B cell (primary cell): ENCODE data around the gene GLCE. TPM values are rescaled to one million over a fixed set of nuclear protein-coding genes. Genes with fewer than 3 reads are reported as not detected.

Experiments
- ATAC-seq: fragments of 200-7000 bp; cut with Tn5 transposase; one replicate; pipeline ENCODE4 v1.10.0; 2021; ENCODE audit warnings: low read depth, mild to moderate bottlenecking, moderate number of reproducible peaks, moderate library complexity
- CTCF ChIA-PET: fragments of 350-600 bp; sonication (Branson Sonifier 250); formaldehyde crosslinking; loops from one replicate; lab custom pipeline; 2021; ENCODE audit warnings: antibody characterized with exemption, inconsistent platforms; lab: Charles Lee
- POLR2A ChIA-PET: fragments of 350-600 bp; sonication (Branson Sonifier 250); formaldehyde crosslinking; loops from one replicate; lab custom pipeline; 2021; ENCODE audit warnings: antibody characterized with exemption; lab: Charles Lee
- DNase-seq: peaks from one replicate; pipeline ENCODE4 v3.0.0; 2013
- H2AFZ ChIP-seq: 2 replicates; pipeline ENCODE4 v1.6.1; 2012; ENCODE audit warnings: mild to moderate bottlenecking, low read depth, low read length; ENCODE audit not compliant: insufficient read depth, poor library complexity, severe bottlenecking
- H3K27ac ChIP-seq, 2 donors: 1 replicate in 1 of 2; 2 replicates in 1 of 2; pipeline ENCODE4 v1.5.1; 2012 to 2013; ENCODE audit warnings: low read length in 2 of 2, mild to moderate bottlenecking in 2 of 2, moderate library complexity in 1 of 2
- H3K27me3 ChIP-seq, 4 experiments: fragments of 200-600 bp in 1 of 4; sonication (generic) in 1 of 4; replicated peaks in 1 of 4; 1 replicate in 2 of 4; 2 replicates in 2 of 4; pipeline versions ENCODE4 v1.6.1 to v1.7.0; 2013 to 2016; ENCODE audit warnings: low read length in 3 of 4, mild to moderate bottlenecking in 2 of 4, mixed read lengths in 1 of 4, moderate library complexity in 1 of 4; ENCODE audit not compliant: insufficient read depth in 4 of 4, control insufficient read depth in 3 of 4; ENCODE audit errors: control extremely low read depth in 1 of 4
- H3K36me3 ChIP-seq, 2 experiments: replicated peaks in 1 of 2; 1 replicate in 1 of 2; 2 replicates in 1 of 2; pipeline versions ENCODE4 v1.6.1 to v1.7.1; 2013; ENCODE audit warnings: low read length in 1 of 2; ENCODE audit not compliant: insufficient read depth in 2 of 2, control insufficient read depth in 1 of 2; ENCODE audit errors: control extremely low read depth in 1 of 2, extremely low read depth in 1 of 2
- H3K4me1 ChIP-seq, 2 donors: fragments of 200-600 bp in 1 of 2; sonication (generic) in 1 of 2; 1 replicate in 1 of 2; 2 replicates in 1 of 2; pipeline versions ENCODE4 v1.5.1 to v1.6.1; 2013 to 2017; ENCODE audit warnings: low read length in 2 of 2; ENCODE audit not compliant: control insufficient read depth in 2 of 2, insufficient read depth in 2 of 2
- H3K4me2 ChIP-seq: replicated peaks from 2 replicates; pipeline ENCODE3; 2012; ENCODE audit warnings: mild to moderate bottlenecking, low read depth, low read length; ENCODE audit not compliant: poor library complexity, severe bottlenecking
- H3K4me3 ChIP-seq, 5 experiments: fragments of 200-600 bp in 1 of 5; sonication (generic) in 1 of 5; 1 replicate in 3 of 5; 2 replicates in 2 of 5; pipeline versions ENCODE4 v1.5.1 to v1.7.0; 2011 to 2016; ENCODE audit warnings: low read length in 4 of 5, mild to moderate bottlenecking in 4 of 5, low read depth in 2 of 5, control low read depth in 1 of 5, moderate library complexity in 1 of 5; ENCODE audit not compliant: insufficient read depth in 1 of 5; ENCODE audit errors: control extremely low read depth in 1 of 5, extremely low read depth in 1 of 5
- H3K79me2 ChIP-seq: fragments of 200-600 bp; sonication (generic); one replicate; pipeline ENCODE4 v1.6.0; 2016; ENCODE audit warnings: low read length; ENCODE audit not compliant: control insufficient read depth, insufficient read depth
- H3K9ac ChIP-seq: fragments of 200-600 bp; sonication (generic); 2 replicates; pipeline ENCODE4 v1.6.1; 2017; ENCODE audit warnings: mild to moderate bottlenecking, low read length, moderate library complexity
- H3K9me3 ChIP-seq, 3 donors: one replicate each; pipeline versions ENCODE4 v1.6.1 to v1.7.1; 2013; ENCODE audit warnings: low read length in 2 of 3; ENCODE audit not compliant: control insufficient read depth in 2 of 3, insufficient read depth in 1 of 3; ENCODE audit errors: control extremely low read depth in 1 of 3
- H4K20me1 ChIP-seq: 2 replicates; pipeline ENCODE4 v1.6.0; 2012; ENCODE audit warnings: mild to moderate bottlenecking, low read length; ENCODE audit not compliant: insufficient read depth, control insufficient read depth, poor library complexity, severe bottlenecking
- H3K27ac Mint-ChIP-seq: one replicate; pipeline ENCODE4 v1.8.0; 2021; ENCODE audit warnings: mixed read lengths
- H3K27me3 Mint-ChIP-seq: one replicate; pipeline ENCODE4 v1.8.0; 2021; ENCODE audit warnings: mixed read lengths
- H3K4me1 Mint-ChIP-seq: one replicate; pipeline ENCODE4 v1.8.0; 2021; ENCODE audit warnings: mixed read lengths
- H3K4me3 Mint-ChIP-seq: one replicate; pipeline ENCODE4 v1.8.0; 2021; ENCODE audit warnings: mixed read lengths
- H3K9me3 Mint-ChIP-seq: one replicate; pipeline ENCODE4 v1.8.0; 2022; ENCODE audit warnings: mixed read lengths; ENCODE audit not compliant: insufficient read depth
- CTCF ChIP-seq: fragments of 200-600 bp; IDR thresholded peaks from one replicate; pipeline ENCODE4 v1.8.0; 2022; ENCODE audit warnings: antibody characterized with exemption, mild to moderate bottlenecking
- EZH2 ChIP-seq: IDR thresholded peaks from 2 replicates; pipeline ENCODE4 v1.6.1; 2012; ENCODE audit warnings: borderline replicate concordance, low read depth, mild to moderate bottlenecking, moderate library complexity, low read length; ENCODE audit not compliant: insufficient read depth, poor library complexity, severe bottlenecking
- WGBS: methylation state at CpG from one replicate; pipeline ENCODE4 v1.1.5; 2013; ENCODE audit warnings: missing lambda C conversion rate; ENCODE audit not compliant: insufficient coverage; 5-methylcytosine and 5-hydroxymethylcytosine counted together
- intact Hi-C: fragments of 100-400 bp; cut with micrococcal nuclease; formaldehyde crosslinking; loops from one replicate; pipeline ENCODE4 v1.10.0; 2022
- polyA plus RNA-seq: library from polyadenylated mRNA; depleted of rRNA; stranded (reverse); fragments of >200 nt; gene quantifications from 2 replicates; pipeline ENCODE4 v1.2.3, GENCODE V29; 2012
- total RNA-seq, 2 donors: library from RNA; stranded (reverse); fragments of 120-200 nt in 1 of 2; gene quantifications; 1 replicate in 1 of 2; 2 replicates in 1 of 2; pipeline versions ENCODE4 v1.2.3 to v1.2.4, GENCODE V29; 2013 to 2022

Gene GLCE
- total and polyA plus RNA-seq, 2 donors (not counting 1 experiment from before 2014, with no cell fraction given), result 3.0 to 5.3 TPM

- no peak for ATAC-seq
- peaks cover 4% of the 10 kb centered on the region for H3K27me3 Mint-ChIP-seq
- no peak overlapping the region for H3K27ac Mint-ChIP-seq
- Histone ChIP-seq H3K79me2 (peaks cover 7% of the 10 kb centered on the region), H3K27ac (no peak overlapping the region), H3K36me3 (no peaks in the 10 kb centered on the region), H4K20me1 (no peaks in the 10 kb centered on the region), H3K9me3 (no peaks in the 10 kb centered on the region), H3K4me3 (no peak overlapping the region), H3K4me1 (peaks cover 12 to 13% of the 10 kb centered on the region in 2 donors), H3K9ac (no peak overlapping the region), H2AFZ (no peak overlapping the region), H3K4me2 (no peak overlapping the region), H3K27me3 (no peaks in the 10 kb centered on the region)
- H3K4me1 Mint-ChIP-seq, result peaks cover 16% of the 10 kb centered on the region
- CTCF ChIA-PET, result no interaction called here
- TF ChIP-seq EZH2 (no peak), CTCF (no peak)
- WGBS, result no CpG with 5 or more reads among the region's 3 CpGs
- DNase-seq, result no peak
- no peaks in the 10 kb centered on the region for H3K9me3 Mint-ChIP-seq
- intact Hi-C loops, result loop anchor here (5.0 kb wide), 2 partner anchors 346 to 1599 kb away; partner anchors contain the start of gene UACA
- no peak overlapping the region for H3K4me3 Mint-ChIP-seq
- POLR2A ChIA-PET, result no interaction called here
These were observed 2.8 kb downstream of the GLCE start for GRCh38 chr15:69163141-69163669.

- no peak overlapping the region for H3K27ac Mint-ChIP-seq
- no peak overlapping the region for H3K4me3 Mint-ChIP-seq
- H3K4me2 ChIP-seq, result no peak overlapping the region
These were observed 4.6 kb downstream of the GLCE start for GRCh38 chr15:69164807-69165636.

More at GRCh38 chr15:69164807-69165636, 4.6 kb downstream of the GLCE start:
- H3K4me1 ChIP-seq, result peaks cover 6 to 7% of the 10 kb centered on the region in 2 donors
- peaks cover 7% of the 10 kb centered on the region for H3K79me2 ChIP-seq
- ChIA-PET CTCF (no interaction called here), POLR2A (no interaction called here)
- peaks cover 4% of the 10 kb centered on the region for H3K27me3 Mint-ChIP-seq
- no peak overlapping the region for H2AFZ ChIP-seq
- no peaks in the 10 kb centered on the region for H3K36me3 ChIP-seq
- no peaks in the 10 kb centered on the region for H3K9me3 Mint-ChIP-seq
- TF ChIP-seq CTCF, result no peak
- DNase-seq (no peak), ATAC-seq (no peak)
- intact Hi-C loops, result loop anchor here (5.0 kb wide), 2 partner anchors 348 to 1597 kb away; partner anchors contain the start of gene UACA
- no peak overlapping the region for H3K27ac ChIP-seq
- no peak overlapping the region for H3K9ac ChIP-seq
- 63% methylated on average over 3 of the region's 3 CpGs for WGBS
- H4K20me1 ChIP-seq, result no peaks in the 10 kb centered on the region
- peaks cover 9% of the 10 kb centered on the region for H3K4me1 Mint-ChIP-seq
- H3K9me3 ChIP-seq, result no peaks in the 10 kb centered on the region
- H3K4me3 ChIP-seq, result no peak overlapping the region
- H3K27me3 ChIP-seq, result no peaks in the 10 kb centered on the region
